Osteoblast (primary cell): ENCODE measurements around the gene RAD51B. TPM values are rescaled to one million over a fixed set of nuclear protein-coding genes. Genes with fewer than 3 reads are reported as not detected.

Experiments used
- DNase-seq: peaks from one replicate; pipeline ENCODE4 v3.0.0; 2011; ENCODE audit warnings: low spot score, mixed read lengths; ENCODE audit not compliant: insufficient read length; ENCODE audit errors: missing footprints
- H2AFZ ChIP-seq: 2 replicates; pipeline ENCODE4 v1.6.0; 2011; ENCODE audit warnings: mild to moderate bottlenecking, low read length
- H3K27ac ChIP-seq: 2 replicates; pipeline ENCODE4 v1.5.1; 2011; ENCODE audit warnings: mild to moderate bottlenecking, low read depth, low read length, moderate library complexity
- H3K27me3 ChIP-seq: 2 replicates; pipeline ENCODE4 v1.6.0; 2012; ENCODE audit warnings: mild to moderate bottlenecking, control low read depth, inconsistent platforms, low read length, moderate library complexity; ENCODE audit not compliant: insufficient read depth
- H3K36me3 ChIP-seq: 2 replicates; pipeline ENCODE4 v1.5.1; 2011; ENCODE audit warnings: mild to moderate bottlenecking, low read length, control low read depth, moderate library complexity; ENCODE audit not compliant: insufficient read depth
- H3K4me1 ChIP-seq: 2 replicates; pipeline ENCODE4 v1.5.1; 2011; ENCODE audit warnings: mild to moderate bottlenecking, low read length, control low read depth, moderate library complexity; ENCODE audit not compliant: insufficient read depth
- H3K4me2 ChIP-seq: 2 replicates; pipeline ENCODE4 v1.6.0; 2011; ENCODE audit warnings: mild to moderate bottlenecking, low read length; ENCODE audit not compliant: insufficient read depth
- H3K4me3 ChIP-seq: fragments of 200-600 bp; sonication (generic); 3 replicates; pipeline ENCODE4 v1.5.1; 2012; ENCODE audit warnings: mild to moderate bottlenecking, low read length, inconsistent platforms; ENCODE audit not compliant: insufficient read depth
- H3K79me2 ChIP-seq: 2 replicates; pipeline ENCODE4 v1.6.0; 2012; ENCODE audit warnings: mild to moderate bottlenecking, low read length, control low read depth, inconsistent platforms; ENCODE audit not compliant: insufficient read depth
- H3K9me3 ChIP-seq: 2 replicates; pipeline ENCODE4 v1.5.1; 2011; ENCODE audit warnings: low read depth, low read length, control low read depth
- H4K20me1 ChIP-seq: 2 replicates; pipeline ENCODE4 v1.6.0; 2012; ENCODE audit warnings: mild to moderate bottlenecking, low read length, control low read depth; ENCODE audit not compliant: insufficient read depth
- CTCF ChIP-seq: IDR thresholded peaks from 2 replicates; pipeline ENCODE4 v1.5.1; 2011; ENCODE audit warnings: mild to moderate bottlenecking, low read depth, low read length, moderate library complexity; ENCODE audit errors: extremely low read depth
- total RNA-seq: library from RNA; depleted of rRNA; stranded (reverse); fragments of >200 nt; gene quantifications from 2 replicates; pipeline ENCODE4 v1.2.3, GENCODE V29; 2012

RAD51B gene
- total RNA-seq, 1 donor, result 13.8 TPM

- Histone ChIP-seq H3K79me2 (no peaks in the 10 kb centered on the region), H3K27me3 (no peaks in the 10 kb centered on the region), H3K9me3 (no peaks in the 10 kb centered on the region), H2AFZ (no peak overlapping the region), H4K20me1 (no peaks in the 10 kb centered on the region), H3K4me2 (no peak overlapping the region), H3K4me3 (no peak overlapping the region), H3K36me3 (peaks cover 76% of the 10 kb centered on the region), H3K27ac (no peak overlapping the region), H3K4me1 (no peaks in the 10 kb centered on the region)
- DNase-seq, result no peak
- TF ChIP-seq CTCF, result no peak
These were observed 20.8 kb upstream of the RAD51B start for GRCh38 chr14:67798731-67799130.

GRCh38 chr14:67800743-67801142 is 18.8 kb upstream of the RAD51B start:
- Histone ChIP-seq H3K4me3 (no peak overlapping the region), H2AFZ (no peak overlapping the region), H3K36me3 (peaks cover 80% of the 10 kb centered on the region), H3K9me3 (no peaks in the 10 kb centered on the region), H3K79me2 (no peaks in the 10 kb centered on the region), H3K4me1 (no peaks in the 10 kb centered on the region), H4K20me1 (no peaks in the 10 kb centered on the region), H3K27me3 (no peaks in the 10 kb centered on the region), H3K4me2 (no peak overlapping the region), H3K27ac (no peak overlapping the region)
- DNase-seq, result no peak
- no peak for TF ChIP-seq CTCF

- no peak for TF ChIP-seq CTCF
- Histone ChIP-seq H3K4me3 (no peak overlapping the region), H3K79me2 (no peaks in the 10 kb centered on the region), H3K27ac (peak overlapping the region; percentile 45), H3K4me1 (peaks cover 10% of the 10 kb centered on the region), H2AFZ (peak overlapping the region; percentile 28), H3K27me3 (no peaks in the 10 kb centered on the region), H3K4me2 (peak overlapping the region; percentile 5), H4K20me1 (no peaks in the 10 kb centered on the region), H3K9me3 (no peaks in the 10 kb centered on the region), H3K36me3 (peaks cover 75% of the 10 kb centered on the region)
- DNase-seq, result no peak
These were observed 13.3 kb upstream of the RAD51B start for GRCh38 chr14:67806246-67806645.

GRCh38 chr14:67814821-67815220 is 4.8 kb upstream of the RAD51B start:
- H3K27me3 ChIP-seq, result no peaks in the 10 kb centered on the region
- H3K79me2 ChIP-seq, result peaks cover 27% of the 10 kb centered on the region
- no peak for DNase-seq
- H4K20me1 ChIP-seq, result no peaks in the 10 kb centered on the region
- H3K4me2 ChIP-seq, result peak overlapping the region; percentile 90
- H3K4me1 ChIP-seq, result peaks cover 15% of the 10 kb centered on the region
- no peak overlapping the region for H2AFZ ChIP-seq
- H3K9me3 ChIP-seq, result no peaks in the 10 kb centered on the region
- TF ChIP-seq CTCF, result no peak
- peaks cover 30% of the 10 kb centered on the region for H3K36me3 ChIP-seq
- H3K4me3 ChIP-seq, result no peak overlapping the region
- no peak overlapping the region for H3K27ac ChIP-seq
